Activated CD4-positive, alpha-beta T cell treated with anti-CD3 and anti-CD28 coated beads, Interleukin-2, Interleukin-4, amounts not matched to agents 100 ng/mL and 50 ng/mL, durations not matched to agents 16 hours and 8 hours (primary cell): ENCODE data around the gene FBXW4.
A peak's percentile ranks its signal among the peaks of the same experiment; 100 is the strongest.

Source experiments
- DNase-seq: peaks from one replicate; pipeline ENCODE4 v3.0.0-alpha.2; 2020; ENCODE audit warnings: low spot score

FBXW4 gene

GRCh38 chr10:101696632-101697031, 1.7 kb upstream of the FBXW4 start:
- DNase-seq, result no peak

GRCh38 chr10:101695404-101695890, 477 bp upstream of the FBXW4 start:
- no peak for DNase-seq

GRCh38 chr10:101693978-101694673, 844 bp downstream of the FBXW4 start:
- peak; percentile 69 for DNase-seq

- DNase-seq, result peak; percentile 44
Observed at GRCh38 chr10:101693651-101693977, 1.4 kb downstream of the FBXW4 start.

GRCh38 chr10:101691081-101691480, 3.9 kb downstream of the FBXW4 start:
- no peak for DNase-seq

- no peak for DNase-seq
Observed at GRCh38 chr10:101690461-101690860, 4.5 kb downstream of the FBXW4 start.

- DNase-seq, result no peak
Observed at GRCh38 chr10:101687071-101687658, 7.8 kb downstream of the FBXW4 start.

- no peak for DNase-seq
Observed at GRCh38 chr10:101686133-101686925, 8.6 kb downstream of the FBXW4 start.

GRCh38 chr10:101684782-101685181, 10.2 kb downstream of the FBXW4 start:
- DNase-seq, result no peak

- DNase-seq, result no peak
Observed at GRCh38 chr10:101683276-101683675, 11.7 kb downstream of the FBXW4 start.

GRCh38 chr10:101682172-101682825, 12.7 kb downstream of the FBXW4 start:
- no peak for DNase-seq

- DNase-seq, result no peak
Observed at GRCh38 chr10:101676565-101676964, 18.4 kb downstream of the FBXW4 start.

- DNase-seq, result no peak
Observed at GRCh38 chr10:101675115-101675514, 19.9 kb downstream of the FBXW4 start.

- no peak for DNase-seq
Observed at GRCh38 chr10:101672536-101672935, 22.4 kb downstream of the FBXW4 start.

- DNase-seq, result no peak
Observed at GRCh38 chr10:101671453-101671852, 23.5 kb downstream of the FBXW4 start.

- DNase-seq, result no peak
Observed at GRCh38 chr10:101670635-101671034, 24.3 kb downstream of the FBXW4 start.

- DNase-seq, result no peak
Observed at GRCh38 chr10:101669181-101669580, 25.8 kb downstream of the FBXW4 start.

GRCh38 chr10:101668566-101668965, 26.4 kb downstream of the FBXW4 start:
- no peak for DNase-seq

GRCh38 chr10:101666083-101666482, 28.9 kb downstream of the FBXW4 start:
- DNase-seq, result no peak

GRCh38 chr10:101663097-101663496, 31.9 kb downstream of the FBXW4 start:
- no peak for DNase-seq

GRCh38 chr10:101660256-101660655, 34.7 kb downstream of the FBXW4 start:
- no peak for DNase-seq

GRCh38 chr10:101658975-101659374, 36.0 kb downstream of the FBXW4 start:
- DNase-seq, result no peak

GRCh38 chr10:101656890-101657289, 38.1 kb downstream of the FBXW4 start:
- no peak for DNase-seq
